GM18858 (cell line): ENCODE results near the gene DHDDS.
"Not testable (repeated sequence)": the region's sequence is repeated elsewhere in the genome, so short reads cannot be mapped to it uniquely, and the experiment has no call there.

Experiments
- ATAC-seq: cut with Tn5 transposase; IDR thresholded peaks from one replicate; pipeline ENCODE4 v1.9.1; 2021; ENCODE audit not compliant: unreplicated experiment

Gene DHDDS

GRCh38 chr1:26474818-26475217 lies 42.7 kb downstream of the DHDDS start:
- no peak for ATAC-seq

GRCh38 chr1:26475989-26476388 lies 43.9 kb downstream of the DHDDS start:
- no peak for ATAC-seq

DNA sequence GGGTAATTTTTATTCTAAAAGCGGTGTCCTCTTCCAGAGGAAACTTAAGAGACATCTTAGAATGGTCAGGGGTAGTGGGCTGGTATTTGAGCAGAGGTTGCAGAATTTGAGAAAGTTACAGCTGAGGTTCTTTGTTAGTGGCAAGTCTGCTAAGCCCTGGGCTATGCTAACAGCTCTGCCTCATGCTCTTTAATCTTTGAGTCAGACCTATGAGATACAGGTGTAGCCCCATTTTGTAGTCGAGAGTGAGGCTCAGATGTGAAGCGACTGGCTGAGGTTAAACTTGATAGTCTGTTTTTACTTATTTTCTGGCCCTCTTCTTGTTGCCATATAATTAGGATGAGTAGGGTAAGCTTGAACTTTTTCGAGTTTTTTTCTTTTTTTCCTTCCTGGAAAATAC lies 44.8 kb downstream of the DHDDS start:
- ATAC-seq, result no peak

DNA sequence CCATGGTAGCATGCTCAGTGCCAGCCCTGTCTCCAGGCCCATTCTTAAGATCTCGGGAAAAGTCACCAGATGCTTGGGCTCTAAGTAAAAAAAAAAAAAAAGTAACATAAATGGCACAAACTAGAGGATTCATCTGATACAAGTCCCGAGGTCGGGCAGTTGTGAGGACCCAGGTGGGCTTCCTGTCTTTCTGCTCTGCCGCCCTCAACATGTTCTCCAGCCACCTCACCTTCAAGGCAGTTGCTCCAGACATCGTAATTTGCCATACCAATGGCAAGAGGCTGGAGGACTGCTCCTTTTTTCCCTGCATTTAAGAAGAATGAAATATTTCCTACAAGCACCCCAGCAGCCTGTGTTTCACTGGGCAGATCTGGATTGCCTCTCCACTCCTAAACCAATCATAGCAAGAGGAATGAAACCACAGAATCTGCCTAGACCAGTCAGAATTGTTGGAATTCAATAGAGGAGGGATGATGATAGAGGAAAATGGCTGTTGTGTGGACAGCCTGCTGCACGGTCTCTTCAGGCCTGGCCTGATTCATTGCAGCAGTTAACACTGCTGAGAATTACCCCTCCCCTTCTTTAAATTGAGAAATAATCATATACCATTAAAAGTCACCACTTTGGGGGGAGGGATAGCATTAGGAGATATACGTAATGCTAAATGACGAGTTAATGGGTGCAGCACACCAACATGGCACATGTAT lies 45.5 kb downstream of the DHDDS start:
- ATAC-seq, result no peak

GRCh38 chr1:26478159-26478558 lies 46.0 kb downstream of the DHDDS start:
- ATAC-seq, result no peak

- ATAC-seq, result no peak
These were observed 46.9 kb downstream of the DHDDS start for GRCh38 chr1:26478988-26479387.

DNA sequence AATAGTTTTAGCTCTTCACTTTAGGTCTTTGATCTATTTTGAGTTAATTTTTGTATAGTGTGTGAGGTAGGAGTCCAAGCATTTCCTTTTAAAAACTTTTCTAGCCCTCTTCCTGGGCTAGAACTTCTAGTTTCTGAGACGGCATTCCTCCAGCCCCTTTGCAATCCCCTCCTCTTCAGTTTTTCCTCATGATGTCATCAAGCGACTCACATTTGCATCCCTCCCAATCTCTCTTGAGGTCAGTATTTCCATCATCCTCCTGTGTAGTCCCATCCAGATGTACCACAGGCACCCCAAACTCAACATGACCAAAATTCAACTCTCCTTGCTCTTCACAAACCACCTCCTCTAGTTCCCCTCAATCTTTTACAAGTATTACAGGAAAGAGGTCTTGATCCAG lies 50.8 kb downstream of the DHDDS start:
- no peak for ATAC-seq

- no peak for ATAC-seq
These were observed 51.9 kb downstream of the DHDDS start for GRCh38 chr1:26483980-26484379.

- no peak for ATAC-seq
These were observed 58.0 kb downstream of the DHDDS start for GRCh38 chr1:26490155-26490554.

DNA sequence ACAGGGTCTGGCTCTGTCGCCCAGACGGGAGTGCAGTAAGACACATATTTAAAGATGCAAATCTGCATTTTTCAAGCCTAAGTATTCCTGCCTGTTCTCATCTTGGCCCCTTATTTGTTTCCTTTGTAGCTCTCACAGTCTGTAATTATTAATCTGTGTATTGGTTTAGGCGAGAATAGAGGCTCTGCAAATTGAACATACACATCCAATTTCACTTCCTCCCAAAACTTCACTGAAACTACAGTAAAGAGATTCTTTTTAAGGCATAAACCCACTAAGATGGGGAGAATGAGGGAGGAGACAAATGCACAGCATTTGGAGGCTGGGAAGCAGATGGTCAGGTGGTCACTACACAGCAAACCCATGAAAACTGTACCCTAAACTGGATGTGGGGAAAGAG lies 61.1 kb downstream of the DHDDS start:
- ATAC-seq, result no peak

DNA sequence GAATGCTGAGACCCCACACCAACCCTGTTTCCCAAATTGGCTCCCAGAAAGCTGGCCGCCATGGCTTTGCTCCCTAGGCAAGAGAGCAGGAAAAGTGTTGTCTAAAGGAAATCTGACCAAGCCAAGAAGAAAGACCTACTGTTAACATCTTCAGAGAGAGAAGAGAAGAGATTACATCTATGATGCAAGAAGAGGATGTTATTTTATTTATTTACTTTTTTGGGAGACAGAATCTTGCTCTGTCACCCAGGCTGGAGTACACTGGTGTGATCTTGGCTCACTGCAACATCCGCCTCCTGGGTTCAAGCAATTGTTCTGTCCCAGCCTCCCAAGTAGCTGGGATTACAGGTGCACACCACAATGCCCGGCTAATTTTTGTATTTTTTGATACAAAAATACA lies 61.8 kb downstream of the DHDDS start:
- ATAC-seq, result no peak

DNA sequence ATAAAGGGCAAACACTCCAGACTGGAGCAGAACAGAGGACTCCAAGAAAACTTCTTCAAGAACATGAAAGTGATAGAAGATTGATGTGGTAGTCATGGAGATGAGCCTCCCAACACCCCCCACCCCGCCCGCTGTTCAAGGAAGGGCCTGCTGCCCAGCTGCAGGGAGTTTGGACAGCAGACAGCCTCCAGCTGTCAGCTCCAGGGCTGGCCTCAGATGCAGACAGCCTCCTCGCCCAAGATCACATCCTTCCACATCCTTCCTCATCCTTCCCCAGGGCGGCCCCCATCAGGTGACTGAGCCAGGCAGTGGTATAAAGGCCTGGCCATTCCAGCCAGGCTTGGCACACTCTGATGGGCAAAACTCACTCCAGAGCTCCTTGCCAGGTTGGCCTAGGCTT lies 64.7 kb downstream of the DHDDS start:
- ATAC-seq, result no peak

GRCh38 chr1:26498894-26499293 lies 66.8 kb downstream of the DHDDS start:
- no peak for ATAC-seq

- ATAC-seq, result no peak
These were observed 68.5 kb downstream of the DHDDS start for GRCh38 chr1:26500488-26501175.

DNA sequence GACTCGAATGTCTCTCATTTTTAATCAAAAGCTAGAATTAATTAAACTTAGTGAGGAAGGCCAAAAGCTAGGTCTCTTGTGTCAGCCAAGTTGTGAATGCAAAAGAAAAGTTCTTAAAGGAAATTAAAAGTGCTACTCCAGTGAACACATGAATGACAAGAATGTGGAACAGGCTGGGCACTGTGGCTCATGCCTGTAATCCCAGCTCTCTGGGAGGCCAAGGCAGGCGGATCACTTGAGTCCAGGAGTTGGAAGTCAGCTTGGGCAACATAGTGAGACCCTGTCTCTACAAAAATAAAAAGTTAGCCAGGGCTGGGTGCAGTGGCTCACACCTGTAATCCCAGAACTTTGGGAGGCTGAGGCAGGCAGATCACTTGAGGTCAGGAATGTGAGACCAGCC lies 78.6 kb downstream of the DHDDS start:
- not testable (repeated sequence) for ATAC-seq

GRCh38 chr1:26515836-26516235 lies 83.7 kb downstream of the DHDDS start:
- ATAC-seq, result not testable (repeated sequence)

- ATAC-seq, result no peak
These were observed 85.1 kb downstream of the DHDDS start for GRCh38 chr1:26516987-26517765.

GRCh38 chr1:26517766-26518049 lies 85.6 kb downstream of the DHDDS start:
- no peak for ATAC-seq

GRCh38 chr1:26518355-26518754 lies 86.2 kb downstream of the DHDDS start:
- no peak for ATAC-seq

- ATAC-seq, result no peak
These were observed 88.2 kb downstream of the DHDDS start for GRCh38 chr1:26520339-26520738.
